Right lobe of liver (tissue), 6 donors: ENCODE data around the gene COL1A2. TPM values are rescaled to one million over a fixed set of nuclear protein-coding genes. Genes with fewer than 3 reads are reported as not detected.

ENCODE experiments used
- ATAC-seq, 4 donors: fragments of 200-7000 bp; cut with Tn5 transposase; one replicate each; pipeline ENCODE4 v1.9.1; 2020; ENCODE audit warnings: mild to moderate bottlenecking in 4 of 4, moderate library complexity in 4 of 4
- DNase-seq, 3 donors: peaks; one replicate each; pipeline ENCODE4 v3.0.0-alpha.2; 2020
- H3K27ac ChIP-seq, 3 donors: fragments of 200-600 bp; one replicate each; pipeline ENCODE4 v1.8.0; 2022
- H3K27me3 ChIP-seq, 2 donors: fragments of 200-600 bp; one replicate each; pipeline ENCODE4 v1.8.0; 2022
- H3K36me3 ChIP-seq, 4 donors: fragments of 200-600 bp; sonication (generic) in 1 of 4; one replicate each; pipeline versions ENCODE4 v1.5.1 to v1.8.0; 2017 to 2022; ENCODE audit warnings: control low read depth in 1 of 4
- H3K4me1 ChIP-seq, 4 donors: fragments of 200-600 bp; sonication (generic) in 1 of 4; one replicate each; pipeline versions ENCODE4 v1.5.1 to v1.8.0; 2017 to 2022; ENCODE audit warnings: control low read depth in 1 of 4
- H3K4me3 ChIP-seq, 3 donors: fragments of 200-600 bp; one replicate each; pipeline ENCODE4 v1.8.0; 2022
- H3K9me3 ChIP-seq, 4 donors: fragments of 200-600 bp; sonication (generic) in 1 of 4; one replicate each; pipeline versions ENCODE4 v1.5.1 to v1.8.0; 2017 to 2022; ENCODE audit warnings: control low read depth in 1 of 4
- CTCF ChIP-seq, 4 donors: fragments of 200-600 bp in 3 of 4; fragments of 450-650 bp in 1 of 4; IDR thresholded peaks; one replicate each; pipeline versions ENCODE4 v1.5.1 to v1.8.0; 2016 to 2022; ENCODE audit warnings: antibody characterized with exemption in 4 of 4, mild to moderate bottlenecking in 2 of 4
- POLR2A ChIP-seq: fragments of 450-650 bp; IDR thresholded peaks from one replicate; pipeline ENCODE4 v1.6.1; 2017; ENCODE audit warnings: antibody characterized with exemption, mild to moderate bottlenecking
- WGBS: methylation state at CpG from one replicate; pipeline ENCODE4 v1.1.6; 2018; ENCODE audit warnings: low coverage, low lambda C conversion rate; ENCODE audit not compliant: insufficient coverage; ENCODE audit errors: missing lambda C conversion rate; 5-methylcytosine and 5-hydroxymethylcytosine counted together
- intact Hi-C, 2 donors: fragments of 100-400 bp; cut with DNase I; formaldehyde crosslinking; loops; one replicate each; pipeline versions ENCODE4 v1.11.2 to v1.14.1; 2022
- total RNA-seq, 6 experiments: library from RNA; depleted of rRNA in 2 of 6; stranded (reverse); fragments of >200 nt in 2 of 6; fragmentation: NEBNext Ultra II Directional in 3 of 6; extraction: Animal tissue kit (Norgen Biotek cat#: 25700) in 3 of 6; gene quantifications; one replicate each; pipeline versions ENCODE4 v1.1.0 to v1.2.4, GENCODE V29; 2016 to 2023
- donor health status: DM: no; HTN: yes; CAD: no.
- donor health status: DM: no; HTN: no; CAD: no.
- donor health status: DM: no; HTN: no; CAD: no.
- donor health status: DM: no; HTN: yes; CAD: no.
- donor health status: DM: no; HTN: yes; CAD: no.

COL1A2 gene
- total RNA-seq, 6 experiments from 2014 or later, result 5.6 to 49.8 (median 18.4) TPM

- DNase-seq (no peak), ATAC-seq (peak in 2 of 4 donors; percentile 37 to 41)
- Histone ChIP-seq H3K4me3 (no peak overlapping the region), H3K9me3 (no peaks in the 10 kb centered on the region), H3K4me1 (no peaks in the 10 kb centered on the region), H3K36me3 (no peaks in the 10 kb centered on the region), H3K27me3 (no peaks in the 10 kb centered on the region), H3K27ac (peak overlapping the region in 2 of 3 donors; percentile 44 to 47)
- no peak for TF ChIP-seq POLR2A
- no peak for TF ChIP-seq CTCF (IDR thresholded peaks at IDR 0.05)
- 17% methylated on average over 2 of the region's 2 CpGs for WGBS
- intact Hi-C loops, result no loop called here
These were observed 19.0 kb upstream of the COL1A2 start for GRCh38 chr7:94375691-94376090.

- 67% methylated on average over 1 of the region's 1 CpG for WGBS
- no peak for ATAC-seq
- DNase-seq, result no peak
- Histone ChIP-seq H3K36me3 (no peaks in the 10 kb centered on the region), H3K27ac (no peak overlapping the region), H3K9me3 (no peaks in the 10 kb centered on the region), H3K4me1 (no peaks in the 10 kb centered on the region), H3K27me3 (no peaks in the 10 kb centered on the region), H3K4me3 (no peak overlapping the region)
- no peak for TF ChIP-seq POLR2A
- no peak for TF ChIP-seq CTCF (IDR thresholded peaks at IDR 0.05)
- intact Hi-C loops, result no loop called here
These were observed 18.4 kb upstream of the COL1A2 start for GRCh38 chr7:94376281-94376680.

- Histone ChIP-seq H3K27ac (no peak overlapping the region), H3K36me3 (no peaks in the 10 kb centered on the region), H3K9me3 (no peaks in the 10 kb centered on the region), H3K27me3 (no peaks in the 10 kb centered on the region), H3K4me3 (no peak overlapping the region), H3K4me1 (no peaks in the 10 kb centered on the region)
- 21% methylated on average over 3 of the region's 3 CpGs for whole genome bisulfite sequencing
- intact Hi-C loops, result no loop called here
- no peak for TF ChIP-seq CTCF (IDR thresholded peaks at IDR 0.05)
- TF ChIP-seq POLR2A, result no peak
- ATAC-seq (peak in 1 of 4 donors; percentile 47), DNase-seq (no peak)
These were observed 16.3 kb upstream of the COL1A2 start for GRCh38 chr7:94378356-94378755.

- ATAC-seq (no peak), DNase-seq (no peak)
- no peak overlapping the region for H3K27ac ChIP-seq
- no peaks in the 10 kb centered on the region for H3K36me3 ChIP-seq
- no peak overlapping the region for H3K4me3 ChIP-seq
- intact Hi-C loops, result no loop called here
- TF ChIP-seq CTCF (IDR thresholded peaks at IDR 0.05), result no peak
- no peak for TF ChIP-seq POLR2A
- H3K4me1 ChIP-seq, result no peaks in the 10 kb centered on the region
- H3K9me3 ChIP-seq, result no peaks in the 10 kb centered on the region
- H3K27me3 ChIP-seq, result no peaks in the 10 kb centered on the region
These were observed 14.4 kb upstream of the COL1A2 start for GRCh38 chr7:94380264-94380663.

GRCh38 chr7:94382132-94382531, 12.6 kb upstream of the COL1A2 start:
- H3K27me3 ChIP-seq, result no peaks in the 10 kb centered on the region
- H3K4me1 ChIP-seq, result no peaks in the 10 kb centered on the region
- H3K4me3 ChIP-seq, result no peak overlapping the region
- WGBS, result 35% methylated on average over 3 of the region's 3 CpGs
- TF ChIP-seq CTCF (IDR thresholded peaks at IDR 0.05) (no peak), POLR2A (no peak)
- no peak for ATAC-seq
- no peak for DNase-seq
- H3K36me3 ChIP-seq, result no peaks in the 10 kb centered on the region
- intact Hi-C loops, result no loop called here
- no peak overlapping the region for H3K27ac ChIP-seq
- no peaks in the 10 kb centered on the region for H3K9me3 ChIP-seq
